ENCODE measurements around the gene CCDC40.

The CCDC40 gene

GRCh38 chr17:80132906-80133625 is 96.6 kb downstream of the CCDC40 start:
- H3K4me3 ChIP-seq (ENCODE audit: low read length): no peak overlapping the region
- TF ChIP-seq ZNF274 (IDR thresholded peaks at IDR 0.05; ENCODE audit: low read depth, low read length): no peak

GRCh38 chr17:80133626-80133970 is 97.2 kb downstream of the CCDC40 start:
- TF ChIP-seq ZNF274 (IDR thresholded peaks at IDR 0.05; ENCODE audit: low read depth, low read length): no peak
- no peak overlapping the region for H3K4me3 ChIP-seq (ENCODE audit: low read length)

- no peak for TF ChIP-seq ZNF274 (IDR thresholded peaks at IDR 0.05; ENCODE audit: low read depth, low read length)
- H3K4me3 ChIP-seq (ENCODE audit: low read length): no peak overlapping the region
Measured at GRCh38 chr17:80137131-80137530, 100.7 kb downstream of the CCDC40 start.

- TF ChIP-seq ZNF274 (IDR thresholded peaks at IDR 0.05; ENCODE audit: low read depth, low read length): no peak
- no peak overlapping the region for H3K4me3 ChIP-seq (ENCODE audit: low read length)
Measured at GRCh38 chr17:80138856-80139426, 102.5 kb downstream of the CCDC40 start.

GRCh38 chr17:80141463-80142165 is 105.2 kb downstream of the CCDC40 start:
- no peak for TF ChIP-seq ZNF274 (IDR thresholded peaks at IDR 0.05; ENCODE audit: low read depth, low read length)
- no peak overlapping the region for H3K4me3 ChIP-seq (ENCODE audit: low read length)

- TF ChIP-seq ZNF274 (IDR thresholded peaks at IDR 0.05; ENCODE audit: low read depth, low read length): no peak
- H3K4me3 ChIP-seq (ENCODE audit: low read length): no peak overlapping the region
Measured at GRCh38 chr17:80142929-80143328, 106.5 kb downstream of the CCDC40 start.

DNA sequence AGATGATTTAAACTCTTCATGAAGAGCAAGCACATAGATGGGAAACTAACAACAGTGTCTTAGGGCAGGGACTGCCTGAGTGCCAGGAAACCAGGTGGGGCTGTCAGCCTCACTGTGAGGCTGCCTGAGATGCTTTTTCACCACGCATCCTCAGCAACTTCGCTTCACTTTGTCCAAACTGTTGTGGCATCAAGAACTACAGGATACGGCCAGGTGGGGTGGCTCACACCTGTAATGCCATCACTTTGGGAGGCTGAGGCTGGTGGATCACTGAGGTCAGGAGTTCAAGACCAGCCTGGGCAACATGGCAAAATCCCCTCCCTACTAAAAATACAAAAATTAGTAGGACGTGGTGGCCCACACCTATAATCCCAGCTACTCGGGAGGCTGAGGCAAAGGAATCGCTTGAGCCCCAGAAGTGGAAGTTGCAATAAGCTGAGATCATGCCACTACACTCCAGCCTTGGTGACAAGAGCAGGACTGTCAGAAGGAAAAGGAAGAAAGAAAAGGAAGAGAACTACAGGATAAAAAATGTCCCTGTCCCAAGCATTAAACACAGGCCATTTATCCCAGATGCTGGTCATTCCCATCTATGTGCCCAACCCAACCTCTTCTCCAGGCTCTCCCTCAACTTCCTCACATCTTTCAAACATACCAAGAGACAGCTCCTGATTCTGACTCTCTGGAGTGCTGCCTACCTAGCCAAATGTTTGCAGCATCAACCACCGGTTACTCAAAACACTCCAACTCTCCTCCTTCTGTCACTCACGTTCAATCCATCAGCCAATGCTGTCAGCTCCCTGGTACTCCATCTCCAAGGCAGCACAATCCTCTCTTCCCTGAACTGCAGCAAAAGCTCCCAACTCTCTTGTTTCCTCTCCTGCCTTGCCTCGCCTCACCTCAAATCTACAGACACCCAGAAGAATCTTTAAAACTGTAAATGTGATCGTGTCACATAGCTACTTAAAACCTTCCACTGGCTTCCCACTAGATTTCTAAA is 108.9 kb downstream of the CCDC40 start:
- TF ChIP-seq ZNF274 (IDR thresholded peaks at IDR 0.05; ENCODE audit: low read depth, low read length): no peak
- H3K4me3 ChIP-seq (ENCODE audit: low read length): peak overlapping the region; percentile 98

- peak overlapping the region; percentile 98 for H3K4me3 ChIP-seq (ENCODE audit: low read length)
- no peak for TF ChIP-seq ZNF274 (IDR thresholded peaks at IDR 0.05; ENCODE audit: low read depth, low read length)
Measured at GRCh38 chr17:80146121-80147034, 109.9 kb downstream of the CCDC40 start.

GRCh38 chr17:80147035-80147822 is 110.8 kb downstream of the CCDC40 start, which contains the start of gene EIF4A3:
TSS of gene EIF4A3 (minus strand) at chr17:80147128. CDS start at chr17:80146961, 167 bp downstream.
- peak within 1 kb of the TSS; percentile 98 for H3K4me3 ChIP-seq (ENCODE audit: low read length)
- no peak for TF ChIP-seq ZNF274 (IDR thresholded peaks at IDR 0.05; ENCODE audit: low read depth, low read length)
